ENCODE results near the gene GLRX3. TPM values are rescaled to one million over a fixed set of nuclear protein-coding genes. Genes with fewer than 3 reads are reported as not detected.

GLRX3 gene
- total and polyA plus RNA-seq, 8 donors, result 1.2 to 80.5 (median 63.7) TPM

DNA sequence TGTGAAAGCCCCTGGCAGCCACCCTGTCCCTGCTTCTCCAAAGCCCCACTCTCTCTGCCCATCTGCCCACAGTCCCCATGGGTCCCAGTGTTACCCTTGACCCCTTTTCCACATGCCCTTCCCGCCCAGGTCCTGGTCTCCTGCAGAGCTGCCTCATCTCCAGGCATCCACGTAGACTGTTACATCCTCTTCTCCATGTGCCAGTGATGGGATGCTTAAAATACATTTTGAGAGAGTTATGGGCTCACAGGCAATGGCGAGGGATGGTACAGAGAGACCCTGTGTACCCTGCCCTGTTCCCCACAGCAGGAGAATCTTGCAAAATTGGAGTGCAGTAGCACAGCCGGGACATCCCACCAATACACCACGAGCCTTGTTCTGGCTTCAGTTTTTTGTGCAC, 56.8 kb downstream of the GLRX3 start:
- Histone ChIP-seq H3K9me3 (no peaks in the 10 kb centered on the region), H3K27me3 (peaks cover 0 to 34% (median 0%) of the 10 kb centered on the region in 3 donors), H3K4me1 (peaks cover 0 to 15% (median 14%) of the 10 kb centered on the region in 4 donors), H3K36me3 (peaks cover 0 to 6% (median under 1%) of the 10 kb centered on the region in 4 donors), H3K27ac (no peak overlapping the region), H3K4me3 (no peak overlapping the region)
- no peak for TF ChIP-seq EP300 (IDR thresholded peaks at IDR 0.05)
- TF ChIP-seq, protein P1, sequence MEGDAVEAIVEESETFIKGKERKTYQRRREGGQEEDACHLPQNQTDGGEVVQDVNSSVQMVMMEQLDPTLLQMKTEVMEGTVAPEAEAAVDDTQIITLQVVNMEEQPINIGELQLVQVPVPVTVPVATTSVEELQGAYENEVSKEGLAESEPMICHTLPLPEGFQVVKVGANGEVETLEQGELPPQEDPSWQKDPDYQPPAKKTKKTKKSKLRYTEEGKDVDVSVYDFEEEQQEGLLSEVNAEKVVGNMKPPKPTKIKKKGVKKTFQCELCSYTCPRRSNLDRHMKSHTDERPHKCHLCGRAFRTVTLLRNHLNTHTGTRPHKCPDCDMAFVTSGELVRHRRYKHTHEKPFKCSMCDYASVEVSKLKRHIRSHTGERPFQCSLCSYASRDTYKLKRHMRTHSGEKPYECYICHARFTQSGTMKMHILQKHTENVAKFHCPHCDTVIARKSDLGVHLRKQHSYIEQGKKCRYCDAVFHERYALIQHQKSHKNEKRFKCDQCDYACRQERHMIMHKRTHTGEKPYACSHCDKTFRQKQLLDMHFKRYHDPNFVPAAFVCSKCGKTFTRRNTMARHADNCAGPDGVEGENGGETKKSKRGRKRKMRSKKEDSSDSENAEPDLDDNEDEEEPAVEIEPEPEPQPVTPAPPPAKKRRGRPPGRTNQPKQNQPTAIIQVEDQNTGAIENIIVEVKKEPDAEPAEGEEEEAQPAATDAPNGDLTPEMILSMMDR (IDR thresholded peaks at IDR 0.05), result no peak
- no peak for TF ChIP-seq POLR2A (IDR thresholded peaks at IDR 0.05)
- no peak for TF ChIP-seq POLR2AphosphoS5 (IDR thresholded peaks at IDR 0.05)
- 79 to 90% (median 81%) methylated on average over 5 of the region's 5 CpGs for WGBS, 5 donors
- no peak for DNase-seq
- intact Hi-C loops (cut with DNase I; ENCODE audit: low total_unique reads), result no loop called here

DNA sequence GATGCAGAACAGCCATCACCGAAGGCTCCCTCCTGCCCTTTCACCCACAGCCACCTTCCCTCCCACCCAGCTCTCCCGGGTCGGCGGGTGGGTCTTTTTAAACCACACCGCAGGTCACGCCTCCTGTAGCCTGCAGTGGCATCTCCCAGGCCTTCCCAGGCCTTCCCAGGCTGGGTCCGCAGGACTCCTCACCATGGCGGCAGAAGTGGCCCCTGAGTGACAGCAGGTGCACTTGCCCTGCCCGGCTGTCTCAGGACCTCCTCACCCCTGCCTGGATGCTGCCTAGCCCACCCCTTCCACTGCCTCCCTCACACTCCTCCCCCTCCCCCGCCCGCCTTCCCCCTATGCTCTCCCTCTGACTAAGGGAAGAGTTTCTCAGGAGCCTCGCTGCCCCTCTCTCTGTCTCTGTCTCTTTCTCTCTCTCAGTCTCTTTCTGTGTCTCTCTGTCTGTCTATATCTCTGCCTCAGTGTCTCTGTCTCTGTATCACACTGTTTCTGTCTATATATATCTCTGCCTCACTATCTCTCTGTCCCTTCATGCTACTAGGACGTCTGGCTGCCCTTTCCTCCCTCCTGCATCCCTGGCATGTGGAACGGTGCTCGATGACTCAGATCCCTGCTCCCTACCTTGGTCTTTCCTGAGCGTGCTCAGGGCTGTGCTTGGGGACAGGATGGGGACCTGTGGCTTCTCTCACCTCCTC, 57.5 kb downstream of the GLRX3 start:
- 47 to 59% (median 53%) methylated on average over 16 of the region's 16 CpGs for WGBS, 5 donors
- TF ChIP-seq EP300 (IDR thresholded peaks at IDR 0.05), result no peak
- TF ChIP-seq, protein P1 (IDR thresholded peaks at IDR 0.05), result no peak
- no peak for TF ChIP-seq POLR2A (IDR thresholded peaks at IDR 0.05)
- no peak for TF ChIP-seq POLR2AphosphoS5 (IDR thresholded peaks at IDR 0.05)
- H3K4me1 ChIP-seq, result peaks cover 0 to 15% (median 14%) of the 10 kb centered on the region in 4 donors
- no peak overlapping the region for H3K4me3 ChIP-seq
- peaks cover 0 to 34% (median 0%) of the 10 kb centered on the region in 3 donors for H3K27me3 ChIP-seq
- H3K9me3 ChIP-seq, result no peaks in the 10 kb centered on the region
- no peak for DNase-seq
- H3K36me3 ChIP-seq, result no peaks in the 10 kb centered on the region
- H3K27ac ChIP-seq, result no peak overlapping the region
- intact Hi-C loops (cut with DNase I; ENCODE audit: low total_unique reads), result no loop called here

DNA sequence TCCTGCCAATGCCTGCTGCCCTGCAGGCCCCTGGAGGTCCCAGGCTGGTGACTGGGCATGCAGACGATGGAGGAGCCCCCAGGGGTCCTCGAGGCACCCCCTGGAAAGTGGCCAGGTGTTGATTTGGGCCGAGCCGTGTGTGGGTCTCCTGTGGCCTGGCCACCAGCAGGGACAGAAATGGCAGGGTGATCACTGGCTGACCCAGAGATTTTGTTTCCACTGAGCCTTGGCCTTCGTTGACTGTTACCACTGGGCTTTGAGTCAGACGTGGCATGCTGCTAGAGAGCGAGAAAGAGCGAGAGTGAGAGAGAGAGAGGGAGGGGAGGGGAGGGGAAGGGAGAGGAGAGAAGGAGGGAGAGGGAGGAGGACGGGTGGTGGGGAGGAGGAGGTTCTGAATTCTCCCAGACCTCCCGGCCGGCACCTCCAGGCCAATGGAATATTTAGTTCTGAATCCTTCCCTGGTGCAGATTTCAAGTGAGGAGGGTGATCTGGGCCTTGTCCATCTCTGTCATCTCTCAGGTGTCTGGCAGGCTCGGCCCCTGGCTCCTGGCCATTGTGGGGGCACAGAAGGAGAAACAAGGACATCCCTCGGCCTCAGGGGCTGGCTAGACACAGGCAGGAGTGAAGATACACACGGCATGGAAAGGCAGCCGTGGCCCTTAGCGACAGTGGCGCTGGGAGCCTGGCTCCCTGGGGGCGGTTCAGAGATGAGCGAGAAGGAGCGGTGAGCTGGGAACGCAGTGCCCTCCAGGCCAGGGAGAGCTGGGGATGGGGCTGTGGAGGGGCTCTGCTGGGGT, 58.2 kb downstream of the GLRX3 start:
- no peaks in the 10 kb centered on the region for H3K9me3 ChIP-seq
- H3K4me1 ChIP-seq, result peaks cover 0 to 15% (median 14%) of the 10 kb centered on the region in 4 donors
- WGBS, 5 donors, result 62 to 70% (median 68%) methylated on average over 20 to 21 of the region's 21 CpGs
- peaks cover 0 to 34% (median 0%) of the 10 kb centered on the region in 3 donors for H3K27me3 ChIP-seq
- no peak overlapping the region for H3K27ac ChIP-seq
- H3K4me3 ChIP-seq, result no peak overlapping the region
- H3K36me3 ChIP-seq, result no peaks in the 10 kb centered on the region
- intact Hi-C loops (cut with DNase I; ENCODE audit: low total_unique reads), result no loop called here
- DNase-seq, result no peak
- TF ChIP-seq POLR2A (IDR thresholded peaks at IDR 0.05), result no peak
- TF ChIP-seq, protein P1 (IDR thresholded peaks at IDR 0.05), result no peak
- no peak for TF ChIP-seq POLR2AphosphoS5 (IDR thresholded peaks at IDR 0.05)

DNA sequence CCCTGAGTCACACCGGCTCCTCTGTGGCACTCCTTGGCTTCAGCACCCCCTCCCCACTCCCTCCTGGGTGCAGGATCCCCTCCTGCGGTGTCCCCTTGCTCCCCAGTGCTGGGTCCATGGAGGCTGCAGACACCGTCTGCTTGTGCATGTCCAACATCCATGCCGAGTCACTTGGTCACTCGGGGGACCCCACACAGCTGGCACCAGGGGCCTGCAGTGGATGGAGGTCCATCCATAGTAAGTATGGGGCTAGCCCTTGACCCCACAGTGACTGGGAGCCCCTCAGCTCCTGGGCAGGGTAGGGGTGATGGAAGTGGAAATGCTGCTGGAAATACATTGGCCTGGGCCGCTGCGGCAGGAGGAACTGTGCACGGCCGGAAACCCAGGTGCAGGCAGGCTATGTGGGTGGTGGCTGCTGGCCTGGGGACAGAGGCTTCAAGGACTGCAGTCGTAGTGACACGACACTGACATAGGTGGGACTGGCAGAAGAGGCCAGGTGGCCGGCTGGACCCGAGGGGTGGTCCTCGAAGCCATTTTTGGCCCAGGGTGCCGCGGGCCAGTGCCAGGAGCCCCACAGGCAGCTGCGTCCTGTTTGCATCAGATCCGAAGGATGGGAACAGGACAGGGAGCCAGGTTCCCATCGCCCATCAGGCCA, 58.9 kb downstream of the GLRX3 start:
- WGBS, 5 donors, result 83 to 94% (median 89%) methylated on average over 14 to 19 of the region's 19 CpGs
- Histone ChIP-seq H3K27ac (no peak overlapping the region), H3K36me3 (no peaks in the 10 kb centered on the region), H3K9me3 (no peaks in the 10 kb centered on the region), H3K27me3 (peaks cover 0 to 40% (median 0%) of the 10 kb centered on the region in 3 donors), H3K4me3 (no peak overlapping the region), H3K4me1 (peaks cover 0 to 11% (median 9%) of the 10 kb centered on the region in 4 donors)
- intact Hi-C loops (cut with DNase I; ENCODE audit: low total_unique reads), result no loop called here
- TF ChIP-seq EP300 (IDR thresholded peaks at IDR 0.05) (no peak), POLR2A (IDR thresholded peaks at IDR 0.05) (no peak), POLR2AphosphoS5 (IDR thresholded peaks at IDR 0.05) (no peak)
- TF ChIP-seq, protein P1 (IDR thresholded peaks at IDR 0.05), result no peak
- no peak for DNase-seq
